Activated CD4-positive, alpha-beta T cell treated with anti-CD3 and anti-CD28 coated beads, Interleukin-2, amount 50 U/mL, for 24 hours (primary cell): Measurements from ENCODE around the gene NOXA1.
A peak's percentile ranks its signal among the peaks of the same experiment; 100 is the strongest.

Experiments used
- DNase-seq, 2 donors: peaks; one replicate each; pipeline ENCODE4 v3.0.0-alpha.2; 2020; ENCODE audit warnings: low read depth in 1 of 2, low spot score in 1 of 2

Gene NOXA1

DNA sequence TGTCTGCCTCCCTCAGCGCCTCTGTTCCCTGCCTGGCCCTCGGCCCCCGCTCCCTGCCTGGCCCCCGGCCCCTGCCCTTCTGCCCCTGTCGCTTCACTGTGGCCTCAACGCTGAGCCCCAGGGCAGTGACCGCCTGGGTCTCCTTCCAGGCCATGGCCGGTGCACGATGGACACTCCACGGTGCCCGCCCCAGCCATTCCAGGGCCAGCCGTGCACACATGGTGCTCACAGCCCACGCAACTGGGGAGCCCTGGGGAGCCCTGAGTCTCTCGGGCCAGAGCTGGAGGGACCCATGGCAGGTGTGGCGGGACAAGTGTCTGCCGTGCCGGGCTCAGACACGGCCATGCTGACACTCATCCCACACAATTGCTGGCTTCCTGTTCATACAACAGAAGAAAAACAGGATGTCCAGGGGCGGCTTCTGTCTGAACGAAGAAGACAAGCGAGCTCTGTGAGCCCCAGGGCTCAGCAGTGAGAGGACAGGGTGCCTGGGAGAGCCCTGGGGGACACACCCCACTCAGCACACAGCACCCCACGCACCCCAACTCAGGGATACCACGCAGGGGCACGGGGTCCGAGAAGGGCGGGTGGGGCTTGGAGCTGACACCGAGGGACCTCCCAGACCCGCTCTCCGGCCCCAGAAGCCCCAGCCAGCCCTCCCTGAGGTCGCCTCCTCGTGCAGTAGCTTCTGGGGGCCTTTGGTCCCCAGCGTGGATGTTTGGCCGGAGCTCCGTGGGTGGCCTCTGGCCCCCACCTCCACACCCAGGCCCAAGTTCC, 35.9 kb upstream of the NOXA1 start:
- DNase-seq = peak; percentile 13 to 27

DNA sequence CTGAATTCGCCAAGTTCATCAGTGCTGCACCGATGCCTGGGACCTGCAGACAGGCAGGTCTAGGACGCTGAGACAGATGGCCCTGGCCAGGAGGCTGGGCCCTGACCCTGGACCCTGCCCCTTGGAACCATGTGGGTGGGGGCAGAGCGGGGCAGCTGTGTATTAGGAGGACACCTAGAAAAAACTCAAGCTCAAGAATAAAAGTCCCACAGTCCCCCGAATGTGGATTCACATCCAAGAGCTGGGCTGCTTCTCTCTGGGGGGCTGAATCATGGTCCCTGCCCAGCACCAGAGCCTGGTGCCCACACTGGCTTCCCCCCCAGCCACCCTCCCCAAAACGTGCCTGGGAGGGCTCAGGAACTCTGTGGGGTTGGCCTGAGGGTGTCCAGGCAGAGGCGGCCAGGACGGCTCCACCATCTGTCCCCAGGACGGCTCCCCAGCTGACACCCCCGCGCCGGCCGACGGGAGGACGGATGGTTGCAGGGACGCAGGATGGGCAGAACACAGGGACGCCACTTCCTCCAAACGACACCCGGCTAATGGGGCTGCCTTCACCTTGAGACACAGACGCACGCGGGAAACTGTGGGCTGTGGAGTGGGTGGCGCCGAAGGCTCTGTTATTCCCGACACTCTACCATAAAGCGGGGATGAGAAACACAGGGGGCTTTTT, 35.2 kb upstream of the NOXA1 start:
- no peak for DNase-seq

GRCh38 chr9:137388589-137389427, 34.4 kb upstream of the NOXA1 start:
- DNase-seq = no peak

- DNase-seq = no peak
Measured at GRCh38 chr9:137389428-137389746, 33.8 kb upstream of the NOXA1 start.

- DNase-seq = no peak
Measured at GRCh38 chr9:137390553-137391410, 32.4 kb upstream of the NOXA1 start.

GRCh38 chr9:137391411-137391754, 31.8 kb upstream of the NOXA1 start:
- no peak for DNase-seq

- no peak for DNase-seq
Measured at GRCh38 chr9:137392232-137393007, 30.8 kb upstream of the NOXA1 start.

GRCh38 chr9:137393176-137394150, 29.7 kb upstream of the NOXA1 start:
- DNase-seq = no peak

DNA sequence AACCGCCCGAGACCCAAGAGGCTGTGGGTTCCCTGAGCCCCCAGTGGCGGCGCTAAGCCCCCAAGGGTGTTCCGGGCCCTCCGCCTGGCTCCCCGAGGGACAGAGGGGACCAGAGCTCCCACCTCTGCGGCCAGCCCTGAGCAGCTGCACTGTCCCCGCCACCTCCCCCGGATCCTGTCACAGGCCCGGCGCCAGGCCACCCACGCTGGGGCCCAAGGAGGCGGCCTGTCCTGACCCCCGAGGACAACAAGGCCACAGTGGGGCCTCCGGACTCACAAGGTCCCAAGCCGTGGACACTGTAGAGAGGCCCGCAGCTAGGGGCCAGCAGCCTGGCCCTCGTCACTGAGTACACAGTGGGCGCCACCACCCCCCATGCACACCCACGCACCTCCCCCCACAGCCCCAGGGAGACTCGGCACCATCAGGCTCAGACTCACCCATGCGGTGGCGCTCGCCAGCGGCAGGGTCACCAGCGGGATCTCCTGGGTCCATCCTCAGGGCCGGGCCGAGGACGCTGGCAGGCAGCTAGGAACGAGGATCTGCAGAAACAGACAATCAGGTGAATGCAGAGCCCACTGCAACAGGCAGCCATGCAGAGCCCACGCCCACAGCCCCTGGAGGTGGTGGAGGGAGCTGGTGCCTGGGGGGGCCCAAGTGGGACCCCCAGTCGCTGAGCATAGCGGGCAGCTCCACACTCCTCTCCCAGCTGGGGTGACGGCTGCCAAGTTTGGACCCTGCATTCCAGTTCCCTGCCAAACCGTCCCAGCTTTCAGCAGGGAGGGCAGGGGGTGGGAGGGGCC, 28.1 kb upstream of the NOXA1 start:
- DNase-seq = no peak

DNA sequence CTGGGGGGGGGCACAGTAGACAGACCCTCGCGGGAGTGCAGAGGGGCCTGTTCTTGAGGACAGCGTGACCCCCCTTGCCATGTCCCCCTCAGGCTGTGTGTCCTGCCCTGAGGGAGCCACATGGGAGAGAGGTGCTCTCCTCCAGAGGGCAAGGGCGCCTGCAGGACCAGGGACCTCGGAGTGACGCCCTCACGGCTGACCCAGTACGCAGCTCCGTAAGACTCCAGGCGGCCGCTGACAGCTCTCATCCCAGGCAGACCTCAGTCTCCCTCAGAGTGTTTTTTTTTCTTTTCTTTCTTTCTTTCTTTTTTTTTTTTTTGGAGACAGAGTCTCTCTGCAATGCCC, 27.6 kb upstream of the NOXA1 start:
- no peak for DNase-seq

GRCh38 chr9:137396227-137396626, 27.0 kb upstream of the NOXA1 start:
- no peak for DNase-seq

- DNase-seq = no peak
Measured at GRCh38 chr9:137396634-137397367, 26.4 kb upstream of the NOXA1 start.

GRCh38 chr9:137397675-137398423, 25.3 kb upstream of the NOXA1 start:
- peak in 1 of 2 donors; percentile 35 for DNase-seq

- no peak for DNase-seq
Measured at GRCh38 chr9:137398561-137399468, 24.4 kb upstream of the NOXA1 start.

- no peak for DNase-seq
Measured at GRCh38 chr9:137402746-137403145, 20.4 kb upstream of the NOXA1 start.

GRCh38 chr9:137403269-137403668, 19.9 kb upstream of the NOXA1 start:
- DNase-seq = no peak
